K562 (cell line): ENCODE measurements around the gene NPIPA5.
"Not testable (repeated sequence)": the region's sequence is repeated elsewhere in the genome, so short reads cannot be mapped to it uniquely, and the experiment has no call there.

ENCODE experiments used
- NBN ChIP-seq: fragments of 450-650 bp; IDR thresholded peaks from 2 replicates; pipeline ENCODE4 v1.6.1; 2016; ENCODE audit warnings: low read depth, mild to moderate bottlenecking
- NR2C1 ChIP-seq, 2 experiments: fragments of 450-650 bp; IDR thresholded peaks; 2 replicates each; pipeline ENCODE4 v1.6.1; 2017; ENCODE audit warnings: mild to moderate bottlenecking in 2 of 2, antibody characterized with exemption in 1 of 2, inconsistent platforms in 1 of 2, missing compliant biosample characterization in 1 of 2, missing genetic modification characterization in 1 of 2
- POLR2A ChIP-seq: fragments of 450-650 bp; conservative IDR thresholded peaks from 2 replicates; pipeline ENCODE4 v1.6.1; 2016
- ZEB2 ChIP-seq: fragments of 450-650 bp; IDR thresholded peaks from 2 replicates; pipeline ENCODE4 v1.6.1; 2016
- TF ChIP-seq, protein P1 (sequence below), 3 experiments: IDR thresholded peaks in 2 of 3; conservative IDR thresholded peaks in 1 of 3; 2 replicates each; pipeline ENCODE4 v1.5.1; 2011 to 2012; ENCODE audit warnings: low read length in 3 of 3, mild to moderate bottlenecking in 3 of 3, control low read depth in 2 of 3, improper control_type of control experiment in 1 of 3, inconsistent platforms in 1 of 3, low read depth in 1 of 3, mixed read lengths in 1 of 3, moderate library complexity in 1 of 3; ENCODE audit not compliant: insufficient read depth in 2 of 3

DNA sequence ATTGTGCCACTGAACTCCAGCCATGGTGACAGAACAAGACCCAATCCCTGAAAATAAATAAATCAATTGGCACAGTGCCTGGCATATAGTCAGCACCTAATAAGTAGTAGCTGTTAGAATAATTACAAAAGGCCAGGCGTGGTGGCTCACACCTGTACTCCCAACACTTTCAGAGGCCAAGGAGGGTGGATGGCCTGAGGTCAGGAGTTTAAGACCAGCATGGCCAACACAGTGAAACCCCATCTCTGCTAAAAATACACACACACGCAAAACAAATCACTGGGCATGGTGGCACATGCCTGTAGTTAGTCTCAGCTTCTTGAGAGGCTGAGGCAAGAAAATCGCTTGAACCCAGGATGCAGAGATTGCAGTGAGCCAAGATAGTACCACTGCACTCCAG is 25.2 kb downstream of the NPIPA5 start:
- TF ChIP-seq, protein P1, sequence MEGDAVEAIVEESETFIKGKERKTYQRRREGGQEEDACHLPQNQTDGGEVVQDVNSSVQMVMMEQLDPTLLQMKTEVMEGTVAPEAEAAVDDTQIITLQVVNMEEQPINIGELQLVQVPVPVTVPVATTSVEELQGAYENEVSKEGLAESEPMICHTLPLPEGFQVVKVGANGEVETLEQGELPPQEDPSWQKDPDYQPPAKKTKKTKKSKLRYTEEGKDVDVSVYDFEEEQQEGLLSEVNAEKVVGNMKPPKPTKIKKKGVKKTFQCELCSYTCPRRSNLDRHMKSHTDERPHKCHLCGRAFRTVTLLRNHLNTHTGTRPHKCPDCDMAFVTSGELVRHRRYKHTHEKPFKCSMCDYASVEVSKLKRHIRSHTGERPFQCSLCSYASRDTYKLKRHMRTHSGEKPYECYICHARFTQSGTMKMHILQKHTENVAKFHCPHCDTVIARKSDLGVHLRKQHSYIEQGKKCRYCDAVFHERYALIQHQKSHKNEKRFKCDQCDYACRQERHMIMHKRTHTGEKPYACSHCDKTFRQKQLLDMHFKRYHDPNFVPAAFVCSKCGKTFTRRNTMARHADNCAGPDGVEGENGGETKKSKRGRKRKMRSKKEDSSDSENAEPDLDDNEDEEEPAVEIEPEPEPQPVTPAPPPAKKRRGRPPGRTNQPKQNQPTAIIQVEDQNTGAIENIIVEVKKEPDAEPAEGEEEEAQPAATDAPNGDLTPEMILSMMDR (IDR thresholded peaks at IDR 0.05 in 2 of 3, conservative IDR thresholded peaks at IDR 0.05 in 1 of 3; ENCODE audit: insufficient read depth in 2 of 3, low read depth in 1 of 3, low read length in 3 of 3): not testable (repeated sequence)
- not testable (repeated sequence) for TF ChIP-seq POLR2A; ZEB2; NBN; NR2C1 (IDR thresholded peaks at IDR 0.05); NR2C1 (tag; IDR thresholded peaks at IDR 0.05)
